Hepatocyte (in vitro differentiated cells): Measurements from ENCODE around the gene SLC38A10. TPM values are rescaled to one million over a fixed set of nuclear protein-coding genes. Genes with fewer than 3 reads are reported as not detected.

Experiments used
- DNase-seq: peaks from one replicate; pipeline ENCODE4 v3.0.0-alpha.2; 2016; ENCODE audit warnings: low spot score
- H2AFZ ChIP-seq: fragments of 200-600 bp; sonication (generic); 2 replicates; pipeline ENCODE4 v1.6.0; 2016; ENCODE audit warnings: antibody characterized with exemption, mild to moderate bottlenecking
- H3K27ac ChIP-seq: fragments of 200-600 bp; sonication (generic); 2 replicates; pipeline ENCODE4 v1.5.1; 2016; ENCODE audit warnings: mild to moderate bottlenecking
- H3K27me3 ChIP-seq: fragments of 200-600 bp; sonication (generic); 2 replicates; pipeline ENCODE4 v1.6.1; 2016
- H3K36me3 ChIP-seq: fragments of 200-600 bp; sonication (generic); replicated peaks from 2 replicates; pipeline ENCODE4 v1.5.1; 2016; ENCODE audit warnings: low read depth; ENCODE audit not compliant: insufficient read depth
- H3K4me1 ChIP-seq: fragments of 200-600 bp; sonication (generic); 2 replicates; pipeline ENCODE4 v1.5.1; 2016; ENCODE audit warnings: mild to moderate bottlenecking, moderate library complexity; ENCODE audit not compliant: insufficient read depth
- H3K4me2 ChIP-seq: fragments of 200-600 bp; sonication (generic); 2 replicates; pipeline ENCODE4 v1.6.0; 2016
- H3K4me3 ChIP-seq: fragments of 200-600 bp; sonication (generic); 2 replicates; pipeline ENCODE4 v1.5.1; 2016; ENCODE audit warnings: mild to moderate bottlenecking
- H3K79me2 ChIP-seq: fragments of 200-600 bp; sonication (generic); 2 replicates; pipeline ENCODE4 v1.6.0; 2017; ENCODE audit warnings: mild to moderate bottlenecking
- H3K9me2 ChIP-seq: fragments of 200-600 bp; sonication (generic); replicated peaks from 2 replicates; pipeline ENCODE4 v1.6.0; 2017; ENCODE audit warnings: mild to moderate bottlenecking; ENCODE audit not compliant: insufficient read depth
- H3K9me3 ChIP-seq: fragments of 200-600 bp; sonication (generic); 2 replicates; pipeline ENCODE4 v1.5.1; 2016; ENCODE audit warnings: low read depth, mild to moderate bottlenecking
- H4K20me1 ChIP-seq: fragments of 200-600 bp; sonication (generic); 2 replicates; pipeline ENCODE4 v1.6.0; 2016; ENCODE audit warnings: mild to moderate bottlenecking; ENCODE audit not compliant: insufficient read depth, poor library complexity, severe bottlenecking
- EZH2 ChIP-seq: fragments of 200-600 bp; sonication (generic); IDR thresholded peaks from 2 replicates; pipeline ENCODE4 v1.6.1; 2016; ENCODE audit warnings: antibody characterized with exemption, mild to moderate bottlenecking, borderline replicate concordance
- EZH2phosphoT487 ChIP-seq: fragments of 200-600 bp; sonication (generic); IDR thresholded peaks from one replicate; pipeline ENCODE4 v1.6.1; 2018; ENCODE audit warnings: antibody characterized with exemption, mild to moderate bottlenecking, low read depth, moderate library complexity; ENCODE audit not compliant: unreplicated experiment, severe bottlenecking
- WGBS: methylation state at CpG from one replicate; pipeline ENCODE4 v1.1.6; 2016; ENCODE audit warnings: low lambda C conversion rate; ENCODE audit errors: missing lambda C conversion rate; 5-methylcytosine and 5-hydroxymethylcytosine counted together
- polyA plus RNA-seq: library from polyadenylated mRNA; unstranded; fragments of >200 nt; fragmentation: Nextera tagmentation; extraction: Ambion mirVana; gene quantifications from 2 replicates; pipeline ENCODE4 v1.2.1, GENCODE V29; 2016
- total RNA-seq: library from RNA; depleted of rRNA; stranded (reverse); fragments of >200 nt; gene quantifications from 2 replicates; pipeline ENCODE4 v1.2.3, GENCODE V29; 2014
- TF ChIP-seq, protein P1 (sequence below): fragments of 200-600 bp; sonication (generic); IDR thresholded peaks from 2 replicates; pipeline ENCODE4 v1.5.1; 2016; ENCODE audit warnings: antibody characterized with exemption, mild to moderate bottlenecking; ENCODE audit not compliant: poor library complexity

SLC38A10 gene
- total and polyA plus RNA-seq, 2 experiments from 2014 or later: 91.4 to 124 TPM

DNA sequence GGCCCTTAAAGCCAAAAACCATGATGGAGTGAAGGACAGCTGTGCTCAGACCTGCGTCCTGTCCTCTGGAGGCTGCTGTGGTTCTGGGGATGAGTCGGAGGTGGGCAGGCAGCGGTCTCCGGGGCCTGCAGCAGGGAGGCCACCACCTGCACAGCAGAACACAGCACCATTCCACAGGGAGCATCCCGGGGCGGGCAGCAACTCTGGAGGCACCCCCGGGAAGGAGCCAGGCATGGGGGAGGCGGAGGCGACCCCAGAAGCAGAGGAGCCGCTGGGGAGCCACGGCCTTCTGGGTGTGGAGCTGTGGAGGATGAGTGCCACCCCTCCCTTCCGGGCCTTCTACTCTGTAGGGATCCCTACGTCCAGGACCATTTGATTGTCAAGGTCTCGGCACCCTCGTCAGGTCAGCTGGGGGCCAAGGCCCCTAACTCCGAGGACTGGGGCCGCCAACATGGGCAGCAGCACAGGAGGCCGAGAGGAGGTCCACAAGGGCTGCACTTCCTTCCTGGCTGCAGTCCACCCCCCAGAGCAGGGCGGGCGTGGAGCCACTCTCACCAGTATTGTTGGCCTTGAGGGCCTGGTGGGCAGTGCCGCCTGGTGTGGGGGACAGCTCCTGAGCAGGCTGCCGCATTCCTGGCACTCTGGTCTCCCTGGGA is 96.2 kb downstream of the SLC38A10 start:
- Histone ChIP-seq H3K9me3 (no peaks in the 10 kb centered on the region), H2AFZ (no peak overlapping the region), H3K27me3 (no peaks in the 10 kb centered on the region), H3K4me3 (no peak overlapping the region), H3K4me1 (no peaks in the 10 kb centered on the region), H3K27ac (no peak overlapping the region), H3K4me2 (no peak overlapping the region), H3K36me3 (no peaks in the 10 kb centered on the region), H3K79me2 (no peaks in the 10 kb centered on the region), H4K20me1 (no peaks in the 10 kb centered on the region), H3K9me2 (no peaks in the 10 kb centered on the region)
- TF ChIP-seq EZH2 (no peak), EZH2phosphoT487 (no peak)
- TF ChIP-seq, protein P1, sequence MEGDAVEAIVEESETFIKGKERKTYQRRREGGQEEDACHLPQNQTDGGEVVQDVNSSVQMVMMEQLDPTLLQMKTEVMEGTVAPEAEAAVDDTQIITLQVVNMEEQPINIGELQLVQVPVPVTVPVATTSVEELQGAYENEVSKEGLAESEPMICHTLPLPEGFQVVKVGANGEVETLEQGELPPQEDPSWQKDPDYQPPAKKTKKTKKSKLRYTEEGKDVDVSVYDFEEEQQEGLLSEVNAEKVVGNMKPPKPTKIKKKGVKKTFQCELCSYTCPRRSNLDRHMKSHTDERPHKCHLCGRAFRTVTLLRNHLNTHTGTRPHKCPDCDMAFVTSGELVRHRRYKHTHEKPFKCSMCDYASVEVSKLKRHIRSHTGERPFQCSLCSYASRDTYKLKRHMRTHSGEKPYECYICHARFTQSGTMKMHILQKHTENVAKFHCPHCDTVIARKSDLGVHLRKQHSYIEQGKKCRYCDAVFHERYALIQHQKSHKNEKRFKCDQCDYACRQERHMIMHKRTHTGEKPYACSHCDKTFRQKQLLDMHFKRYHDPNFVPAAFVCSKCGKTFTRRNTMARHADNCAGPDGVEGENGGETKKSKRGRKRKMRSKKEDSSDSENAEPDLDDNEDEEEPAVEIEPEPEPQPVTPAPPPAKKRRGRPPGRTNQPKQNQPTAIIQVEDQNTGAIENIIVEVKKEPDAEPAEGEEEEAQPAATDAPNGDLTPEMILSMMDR: no peak
- 95% methylated on average over 22 of the region's 22 CpGs for WGBS
- no peak for DNase-seq

DNA sequence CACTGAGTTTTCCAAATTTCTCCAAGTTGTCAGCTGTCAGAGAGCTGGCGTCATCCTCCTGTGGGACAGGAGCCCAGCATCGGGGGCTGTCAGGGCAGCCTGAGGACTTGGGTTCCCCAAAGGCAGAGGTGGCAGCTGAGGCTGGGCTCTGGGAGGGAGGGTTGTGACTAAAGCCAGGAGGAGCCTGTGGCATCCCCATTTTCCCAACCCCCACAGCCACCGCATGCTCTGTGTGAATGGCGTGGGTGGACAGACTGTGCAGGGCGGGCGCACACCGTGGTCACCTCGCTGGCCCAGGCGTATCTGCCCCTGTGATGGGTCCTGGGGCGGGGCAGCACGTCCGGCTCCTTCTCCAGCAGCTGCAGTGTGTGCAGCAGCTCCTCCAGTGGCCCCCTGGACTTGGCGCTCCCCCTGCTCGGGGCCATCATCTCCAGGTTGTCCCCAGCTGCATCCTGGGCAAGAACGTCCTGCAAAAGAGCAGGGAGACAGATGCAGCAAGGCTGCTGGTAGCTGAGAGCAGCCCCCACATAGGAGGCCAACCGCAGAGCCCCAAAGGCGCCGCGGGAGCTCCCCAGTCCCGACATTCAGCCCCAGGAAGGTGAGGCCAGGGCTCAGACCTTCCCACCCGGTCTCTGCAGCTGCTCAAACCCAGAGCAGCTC is 97.1 kb downstream of the SLC38A10 start:
- Histone ChIP-seq H3K9me2 (no peaks in the 10 kb centered on the region), H3K27me3 (no peaks in the 10 kb centered on the region), H3K36me3 (no peaks in the 10 kb centered on the region), H2AFZ (no peak overlapping the region), H4K20me1 (no peaks in the 10 kb centered on the region), H3K4me2 (no peak overlapping the region), H3K79me2 (no peaks in the 10 kb centered on the region), H3K9me3 (no peaks in the 10 kb centered on the region), H3K4me1 (no peaks in the 10 kb centered on the region), H3K27ac (no peak overlapping the region), H3K4me3 (no peak overlapping the region)
- 96% methylated on average over 21 of the region's 21 CpGs for WGBS
- DNase-seq: no peak
- no peak for TF ChIP-seq EZH2phosphoT487
- TF ChIP-seq, protein P1: no peak
- no peak for TF ChIP-seq EZH2

DNA sequence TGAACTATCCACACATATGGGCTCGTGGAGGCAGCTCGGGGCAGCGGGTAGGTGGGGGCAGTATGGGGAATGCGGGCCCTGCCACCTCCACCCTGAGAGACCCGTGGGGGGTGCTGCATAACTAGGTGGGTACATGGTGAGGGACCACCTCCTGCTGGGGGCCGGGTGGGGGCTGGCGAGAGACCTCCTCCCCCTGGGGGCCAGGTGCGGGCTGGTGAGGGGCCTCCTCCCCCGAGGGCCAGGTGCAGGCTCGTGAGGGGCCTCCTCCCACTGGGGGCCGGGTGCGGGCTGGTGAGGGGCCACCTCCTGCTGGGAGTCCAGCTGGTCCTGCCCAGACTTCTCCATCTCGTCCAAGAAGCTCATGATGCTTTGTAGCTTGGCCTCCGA is 97.7 kb downstream of the SLC38A10 start:
- H3K36me3 ChIP-seq: no peaks in the 10 kb centered on the region
- H3K27ac ChIP-seq: no peak overlapping the region
- H3K4me3 ChIP-seq: no peak overlapping the region
- DNase-seq: no peak
- H3K4me2 ChIP-seq: no peak overlapping the region
- TF ChIP-seq, protein P1: no peak
- no peak for TF ChIP-seq EZH2
- H3K79me2 ChIP-seq: no peaks in the 10 kb centered on the region
- WGBS: 92% methylated on average over 11 of the region's 14 CpGs
- no peak overlapping the region for H2AFZ ChIP-seq
- no peaks in the 10 kb centered on the region for H3K4me1 ChIP-seq
- no peaks in the 10 kb centered on the region for H3K27me3 ChIP-seq
- H3K9me2 ChIP-seq: no peaks in the 10 kb centered on the region
- H3K9me3 ChIP-seq: no peaks in the 10 kb centered on the region
- no peaks in the 10 kb centered on the region for H4K20me1 ChIP-seq
